Activated gamma-delta T cell treated with anti-CD3 and anti-CD28 coated beads, Interleukin-2, amount 50 U/mL, for 16 hours (primary cell): ENCODE measurements around the gene MASP1.
"Not testable (repeated sequence)": the region's sequence is repeated elsewhere in the genome, so short reads cannot be mapped to it uniquely, and the experiment has no call there.

ENCODE experiments used
- DNase-seq: peaks from one replicate; pipeline ENCODE4 v3.0.0-alpha.2; 2020; ENCODE audit warnings: low read depth

Gene MASP1

DNA sequence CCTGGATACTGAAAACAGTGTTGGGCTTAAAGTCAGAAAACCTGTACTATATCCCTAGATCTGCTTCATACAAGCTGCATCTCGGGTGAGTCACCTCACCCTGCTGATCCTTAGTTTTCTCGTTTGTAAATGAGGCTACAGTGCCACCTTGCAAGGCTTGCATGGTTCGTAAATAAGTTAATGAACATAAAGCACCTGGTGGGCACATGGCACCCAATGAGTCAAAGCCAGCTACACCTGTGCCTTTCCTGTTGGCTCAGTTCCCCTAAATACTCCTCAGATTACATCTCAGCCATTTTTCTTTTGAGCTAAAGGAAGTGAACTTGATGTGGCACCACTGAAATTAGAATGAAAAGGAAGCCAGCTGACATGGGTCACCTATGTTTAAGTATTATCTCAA, 67.7 kb downstream of the MASP1 start:
- no peak for DNase-seq

DNA sequence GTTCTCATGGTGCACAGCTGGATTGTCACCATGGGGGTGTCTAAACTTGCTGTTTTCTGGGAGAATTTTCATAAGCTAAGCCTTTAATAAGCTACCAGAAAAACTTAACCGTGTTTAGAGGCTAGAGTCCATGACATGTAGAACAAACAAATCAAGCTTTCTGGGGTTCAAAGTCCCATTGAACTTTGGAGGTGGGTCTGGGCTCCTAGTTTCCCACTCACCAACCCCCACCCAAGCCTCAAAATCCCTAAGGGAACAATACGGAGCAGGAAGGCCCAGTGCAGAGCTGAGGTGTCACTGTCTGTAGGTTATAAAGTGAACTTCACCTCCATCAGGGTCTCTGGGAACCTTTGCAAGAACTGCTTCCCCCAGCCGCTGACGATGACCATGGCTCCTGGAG, 68.7 kb downstream of the MASP1 start:
- no peak for DNase-seq

DNA sequence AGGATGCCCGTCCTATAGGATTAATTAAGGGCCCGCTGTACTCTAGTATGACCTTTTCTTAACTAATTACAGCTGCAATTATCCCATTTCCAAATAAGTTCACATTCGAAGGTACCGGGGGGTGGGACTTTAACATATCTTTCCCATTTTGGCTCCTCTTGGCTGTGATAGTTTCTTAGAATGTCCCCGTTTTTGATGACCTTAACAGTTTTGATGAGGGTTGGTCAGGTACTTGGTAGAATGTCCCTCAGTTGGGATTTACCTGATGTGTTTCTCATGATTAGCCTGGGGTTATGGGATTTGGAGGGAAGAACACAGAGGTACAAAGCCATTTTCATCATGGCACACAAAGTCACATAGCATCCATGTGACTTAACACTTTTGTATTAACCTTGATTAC, 76.1 kb downstream of the MASP1 start:
- no peak for DNase-seq

DNA sequence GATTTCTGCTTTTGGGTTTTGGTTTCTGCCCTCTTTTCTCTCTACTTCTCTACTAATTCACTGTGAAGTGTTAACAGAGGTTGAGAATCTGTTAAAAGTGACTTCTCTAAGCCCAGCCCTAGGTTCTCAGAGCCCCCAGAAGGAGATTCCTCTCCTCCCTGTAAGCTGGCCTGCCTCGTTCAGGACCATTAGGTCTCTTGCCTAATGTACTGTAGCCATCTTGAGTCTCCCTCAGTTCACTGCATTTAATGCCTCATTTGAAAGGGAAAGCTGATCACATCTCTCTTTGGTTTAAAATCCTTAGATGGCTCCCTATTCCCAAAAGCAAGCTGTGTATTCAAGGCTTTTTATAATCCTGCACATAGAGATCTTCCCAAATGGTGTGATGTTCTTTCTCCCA, 77.9 kb downstream of the MASP1 start:
- DNase-seq: no peak

DNA sequence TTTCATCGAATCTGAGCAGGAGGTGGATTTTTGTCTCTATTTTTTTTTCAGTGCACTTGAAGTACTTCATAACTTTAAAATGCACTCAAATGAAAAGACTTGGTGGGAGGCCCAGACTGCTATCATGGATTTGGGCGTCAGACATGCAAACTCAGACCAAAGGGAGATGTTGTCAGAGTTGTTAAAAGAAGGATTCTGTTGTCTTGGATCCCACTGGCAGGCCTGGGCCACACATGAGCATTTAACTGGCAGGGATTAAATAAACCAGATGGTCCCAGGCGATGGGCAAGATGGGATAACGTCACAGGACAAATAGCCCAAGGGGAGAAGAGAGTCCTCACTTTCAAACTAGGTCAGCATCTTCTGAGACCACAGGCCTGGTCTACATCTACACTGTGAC, 78.8 kb downstream of the MASP1 start:
- DNase-seq: no peak

DNA sequence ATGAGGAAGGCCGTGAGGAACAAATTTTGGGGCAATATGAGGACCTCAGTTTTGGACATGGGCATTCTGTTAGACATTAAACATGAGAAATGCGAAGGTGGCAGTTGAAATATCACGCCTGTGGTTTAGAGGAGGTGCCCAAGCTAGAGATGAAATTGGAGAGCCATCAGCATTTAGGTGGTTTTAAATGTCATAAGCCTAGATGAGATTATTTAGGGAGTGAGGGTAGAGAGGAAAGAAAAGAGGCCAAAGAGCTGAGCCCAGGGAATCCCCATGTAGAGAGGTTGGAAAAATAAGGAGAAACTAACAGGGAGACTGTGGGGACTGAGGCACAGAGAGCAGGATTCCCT, 79.4 kb downstream of the MASP1 start:
- DNase-seq: no peak

DNA sequence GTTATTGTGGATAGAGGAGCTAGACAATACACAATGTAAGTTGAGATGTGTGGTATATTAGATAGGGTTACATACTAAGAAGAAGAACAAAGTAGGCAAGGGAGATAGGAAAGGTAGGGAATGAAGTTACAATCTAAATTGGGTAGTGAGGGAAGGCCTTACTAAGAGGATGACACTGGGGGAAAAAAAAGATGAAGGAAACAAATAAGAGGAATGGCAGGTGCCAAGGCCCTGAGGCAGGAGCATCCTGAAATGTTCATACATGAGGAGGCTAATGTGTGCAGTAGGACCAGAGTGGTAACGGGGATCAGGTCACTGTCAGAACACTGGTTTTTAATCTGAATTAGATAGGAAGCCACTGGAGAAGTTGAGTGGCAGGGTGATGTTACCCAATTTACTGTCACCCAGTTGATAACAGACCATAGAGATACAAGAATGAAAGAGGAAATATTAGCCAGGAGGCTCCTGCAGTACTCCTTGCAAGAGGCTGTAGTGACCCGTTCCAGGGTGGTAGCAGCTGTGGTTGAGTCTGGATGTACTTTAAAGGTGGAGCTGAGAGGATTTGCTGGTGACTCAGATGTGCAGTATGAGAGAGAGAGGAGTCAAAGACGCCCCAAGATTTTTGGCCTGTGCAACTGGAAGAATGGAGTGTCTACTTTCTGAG, 79.9 kb downstream of the MASP1 start:
- no peak for DNase-seq

DNA sequence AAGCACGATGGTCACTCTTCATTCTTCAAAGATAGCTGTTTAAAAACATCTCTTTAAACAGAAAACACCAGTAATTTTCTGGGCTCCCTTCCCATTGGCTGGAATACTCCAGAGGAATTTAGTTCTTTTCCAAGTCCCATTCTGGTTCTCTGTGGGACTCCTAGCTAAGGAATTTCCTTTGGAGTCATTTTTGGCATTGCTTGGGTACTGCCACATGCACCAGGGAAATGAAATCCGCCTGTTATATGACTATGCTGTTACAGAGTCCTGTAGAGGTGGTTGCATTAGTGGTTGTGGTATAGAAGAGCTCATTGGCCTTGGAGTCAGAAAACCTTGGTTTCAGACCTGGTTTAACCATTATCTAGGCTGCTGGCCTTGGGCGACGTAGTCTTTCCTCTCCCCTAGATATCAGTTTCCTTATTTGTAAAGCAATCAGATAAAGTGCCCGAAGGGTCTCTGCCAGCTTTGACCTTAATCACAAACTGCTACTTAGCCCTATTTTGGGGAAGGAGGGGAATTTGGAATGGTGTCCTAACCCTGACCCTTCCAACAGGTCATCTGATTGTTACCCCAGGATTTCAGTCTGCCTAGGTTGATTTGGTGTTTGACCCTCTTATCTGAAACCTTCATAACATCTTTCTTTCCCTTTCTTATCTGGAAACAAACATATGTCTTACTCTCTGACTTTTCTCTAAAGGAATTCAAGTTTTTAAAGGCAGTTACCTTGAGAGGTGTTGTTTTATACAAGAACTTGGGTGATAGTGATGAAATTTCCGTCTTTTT, 80.8 kb downstream of the MASP1 start:
- no peak for DNase-seq

DNA sequence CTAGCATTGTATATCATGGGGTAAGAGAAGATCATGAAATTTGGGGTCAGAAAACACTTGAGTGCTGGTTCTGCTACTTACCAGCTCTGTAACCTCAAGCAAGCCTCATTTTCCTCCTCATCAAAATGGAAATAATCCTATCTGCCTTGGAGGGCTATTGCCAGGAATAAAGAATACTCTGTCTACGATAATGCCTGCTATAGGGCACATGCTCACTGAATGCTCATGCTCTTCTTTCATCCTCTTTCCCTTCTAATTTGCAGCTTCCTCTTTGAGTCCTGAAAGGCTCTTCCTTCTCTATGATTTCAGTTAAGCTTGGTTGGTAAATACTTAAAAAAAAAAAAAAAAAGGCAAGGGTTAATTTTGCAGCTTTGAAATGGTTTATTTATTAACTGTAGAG, 81.4 kb downstream of the MASP1 start:
- no peak for DNase-seq

DNA sequence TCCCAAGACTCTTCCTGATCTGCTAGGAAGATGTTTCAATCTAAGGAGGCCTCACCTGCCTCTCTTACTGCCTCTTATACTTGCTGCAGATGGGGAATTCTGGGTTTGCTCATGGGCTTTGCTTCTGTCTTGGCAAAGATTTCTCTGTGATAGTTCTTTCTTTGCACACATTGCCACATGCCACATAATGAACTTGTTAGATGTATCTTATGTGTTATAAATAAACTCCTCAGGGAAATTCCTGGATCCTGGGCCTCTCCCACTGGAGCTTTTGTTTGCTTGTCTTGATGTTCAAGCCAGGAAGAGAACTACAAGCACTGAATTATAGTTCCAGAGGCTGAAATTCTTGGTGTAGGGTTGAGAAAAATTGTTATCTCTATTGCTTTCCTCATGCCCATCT, 82.0 kb downstream of the MASP1 start:
- DNase-seq: no peak

DNA sequence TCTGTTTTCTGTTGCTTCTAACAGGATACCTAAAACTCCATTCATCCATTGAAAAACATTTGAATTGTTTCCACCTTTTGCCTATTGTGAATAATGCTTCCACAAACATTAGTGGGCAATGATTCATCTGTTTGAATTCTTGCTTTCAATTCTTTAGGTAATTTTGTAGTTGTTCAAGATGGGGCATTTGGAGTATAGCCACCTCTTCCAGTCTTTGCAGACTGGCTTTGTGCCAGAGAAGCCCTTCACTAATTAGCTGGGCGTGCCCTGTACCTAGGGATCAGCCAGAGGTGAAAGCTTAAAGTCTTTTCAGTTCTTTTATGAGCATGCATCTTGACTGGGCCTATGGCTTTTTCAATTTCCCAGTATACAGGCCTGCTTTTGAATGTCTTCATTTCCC, 83.4 kb downstream of the MASP1 start:
- no peak for DNase-seq

DNA sequence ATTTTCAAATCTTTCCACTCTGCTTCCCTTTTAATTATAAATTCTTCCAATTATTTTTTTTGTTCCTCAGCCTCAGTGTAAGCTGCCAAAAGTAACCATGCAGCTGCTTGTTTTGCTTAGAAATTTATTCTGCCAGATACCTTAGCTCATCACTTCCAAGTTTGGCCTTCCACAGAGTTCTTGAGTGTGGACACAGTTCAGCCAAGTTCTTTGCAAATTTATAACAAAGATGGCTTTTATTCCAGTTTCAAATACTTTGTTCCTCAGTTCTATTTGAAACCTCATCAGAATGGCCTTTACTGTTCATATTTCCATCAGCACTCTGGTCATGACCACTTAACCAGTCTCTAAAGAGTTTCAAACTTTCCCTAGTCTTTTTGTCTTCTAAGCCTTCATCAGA, 83.9 kb downstream of the MASP1 start:
- no peak for DNase-seq

DNA sequence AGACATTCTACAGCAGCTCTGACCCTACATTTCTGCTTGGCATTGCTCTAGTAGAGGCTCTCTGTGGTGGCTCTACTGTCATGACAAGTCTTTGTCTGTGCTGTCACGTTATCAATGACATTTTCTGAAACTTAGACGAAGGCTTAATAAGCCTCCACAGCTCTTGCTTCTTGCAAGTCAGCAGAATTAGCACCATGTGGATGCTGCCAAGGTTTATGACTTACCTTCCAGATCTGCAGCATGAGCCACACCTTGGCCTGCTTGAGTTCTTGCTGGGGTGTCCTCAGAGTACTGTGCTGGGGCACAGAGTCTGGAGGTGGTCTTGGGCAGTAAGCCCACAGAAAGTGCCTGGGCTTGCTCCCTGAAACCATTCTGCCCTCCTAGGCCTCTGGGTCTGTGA, 84.5 kb downstream of the MASP1 start:
- no peak for DNase-seq

DNA sequence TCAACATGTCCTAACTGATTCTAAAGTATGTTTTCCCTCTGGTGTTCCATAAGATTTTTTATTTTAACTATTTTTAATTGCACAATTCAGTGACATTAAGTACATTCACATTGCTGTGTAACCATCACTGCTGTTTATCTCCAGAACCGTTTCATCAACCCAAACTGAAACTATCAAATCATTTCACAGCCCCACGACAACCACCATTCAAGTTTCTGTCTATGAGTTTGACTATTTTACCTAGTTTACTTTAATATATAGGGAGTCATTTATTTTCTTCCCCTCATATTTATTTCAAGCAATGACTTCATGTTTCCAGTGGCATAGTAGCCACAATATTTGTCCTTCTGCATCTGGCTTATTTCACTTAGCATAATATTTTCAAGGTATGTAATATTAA, 85.9 kb downstream of the MASP1 start:
- DNase-seq: no peak

DNA sequence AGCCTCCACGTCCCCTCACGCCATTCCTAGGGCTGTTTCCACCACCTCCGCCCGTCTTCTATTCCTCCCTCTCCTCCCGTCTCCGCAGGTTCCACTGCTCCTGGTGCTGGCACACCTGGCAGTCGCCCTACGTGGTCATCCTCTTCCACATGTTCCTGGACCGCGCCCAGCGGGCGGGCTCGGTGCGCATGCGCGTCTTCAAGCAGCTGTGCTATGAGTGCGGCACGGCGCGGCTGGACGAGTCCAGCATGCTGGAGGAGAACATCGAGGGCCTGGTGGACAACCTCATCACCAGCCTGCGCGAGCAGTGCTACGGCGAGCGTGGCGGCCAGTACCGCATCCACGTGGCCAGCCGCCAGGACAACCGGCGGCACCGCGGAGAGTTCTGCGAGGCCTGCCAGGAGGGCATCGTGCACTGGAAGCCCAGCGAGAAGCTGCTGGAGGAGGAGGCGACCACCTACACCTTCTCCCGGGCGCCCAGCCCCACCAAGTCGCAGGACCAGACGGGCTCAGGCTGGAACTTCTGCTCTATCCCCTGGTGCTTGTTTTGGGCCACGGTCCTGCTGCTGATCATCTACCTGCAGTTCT, 92.0 kb downstream of the MASP1 start:
- not testable (repeated sequence) for DNase-seq

DNA sequence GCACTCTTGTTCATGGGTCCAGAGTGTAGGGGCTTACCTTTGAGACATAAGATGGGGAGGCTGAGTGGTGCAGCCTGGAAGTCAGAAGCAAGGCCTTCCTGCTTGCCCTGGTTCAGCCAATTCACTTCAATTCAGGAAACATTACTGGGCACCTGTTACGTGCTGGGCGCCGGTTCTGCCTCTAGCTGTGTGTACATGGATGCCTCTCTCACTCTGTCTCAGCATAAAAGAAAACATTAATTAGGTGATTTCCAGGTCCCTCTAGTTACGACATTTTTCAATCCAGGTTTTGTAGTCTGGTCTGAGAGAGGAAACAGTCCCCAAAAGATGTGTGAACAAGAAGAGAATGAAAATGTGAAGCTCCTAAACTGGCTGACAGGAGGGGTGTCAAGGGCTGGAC, 93.0 kb downstream of the MASP1 start:
- no peak for DNase-seq

DNA sequence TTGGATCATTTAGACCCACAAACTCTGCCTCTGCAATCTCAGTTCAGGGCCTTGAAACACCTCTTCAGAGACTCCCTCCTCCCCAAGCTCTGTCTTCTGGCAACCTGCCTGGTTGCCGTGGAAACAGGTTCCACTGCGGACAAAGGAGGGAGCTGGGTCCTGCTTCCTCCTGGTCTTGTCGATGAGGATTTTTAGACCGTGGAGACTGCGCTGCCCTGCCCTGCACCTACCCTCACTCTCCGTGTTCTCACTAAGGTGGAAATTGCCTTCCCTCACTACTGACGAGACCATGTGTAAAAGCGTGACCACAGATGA, 94.2 kb downstream of the MASP1 start, which contains the start of gene RTP1:
TSS of gene RTP1 (plus strand) at position 152 of the 315 bp plus-strand sequence. CDS start at position 182, 30 bp downstream.
- DNase-seq: no peak

DNA sequence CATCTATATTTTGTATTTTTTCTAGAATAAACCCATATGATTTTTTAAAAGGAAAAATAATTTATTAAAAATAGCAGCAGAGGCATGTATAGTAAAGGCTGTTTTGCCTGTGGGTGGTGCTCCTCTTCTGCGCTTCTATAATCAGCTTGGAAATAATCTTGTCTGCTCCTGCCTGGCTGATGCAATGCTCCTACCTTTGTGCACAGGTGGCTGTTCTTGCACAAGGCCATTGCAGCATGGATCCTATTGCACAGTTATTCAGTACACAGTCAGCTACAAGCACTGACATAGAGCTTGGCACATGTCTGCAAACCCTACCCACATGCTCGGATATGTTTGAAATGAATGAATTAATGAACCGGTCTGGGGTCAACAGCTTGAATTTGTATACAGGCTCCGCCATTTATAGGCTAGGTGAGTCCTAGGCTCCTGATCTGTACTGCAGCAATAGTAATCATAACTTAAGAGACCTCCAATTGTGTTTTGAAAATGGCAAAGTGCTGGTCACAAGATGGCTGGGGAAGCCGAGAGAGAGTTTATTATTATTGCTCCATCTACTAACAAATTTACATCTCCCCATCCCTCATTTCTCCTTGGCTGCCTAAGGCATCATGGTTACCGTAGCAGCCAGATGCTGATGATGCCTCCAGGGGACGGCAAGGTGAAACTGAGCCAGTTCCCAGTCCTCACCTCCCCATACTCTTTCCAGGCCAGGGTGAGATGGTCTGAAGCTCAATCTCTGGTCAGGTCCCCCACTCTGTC, 94.8 kb downstream of the MASP1 start:
- no peak for DNase-seq

DNA sequence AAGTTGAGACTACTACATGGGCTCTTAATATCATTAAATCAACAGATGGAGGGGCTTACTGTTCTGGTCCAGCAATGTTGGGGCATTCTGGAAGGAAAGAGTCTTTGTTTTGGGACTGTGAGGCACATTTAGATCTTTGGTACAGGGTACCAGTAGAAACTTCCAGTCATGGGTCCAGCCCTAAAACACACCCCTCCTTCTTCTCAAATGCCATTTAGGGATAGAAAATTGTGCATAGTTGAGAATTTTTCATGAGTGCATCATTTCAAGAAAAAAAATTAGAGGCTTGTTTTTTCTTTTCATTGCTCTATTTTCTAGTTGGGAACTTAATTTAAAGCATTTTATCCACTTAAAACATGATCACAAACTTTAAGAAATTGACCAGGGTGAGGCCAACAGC, 98.4 kb downstream of the MASP1 start:
- DNase-seq: no peak

DNA sequence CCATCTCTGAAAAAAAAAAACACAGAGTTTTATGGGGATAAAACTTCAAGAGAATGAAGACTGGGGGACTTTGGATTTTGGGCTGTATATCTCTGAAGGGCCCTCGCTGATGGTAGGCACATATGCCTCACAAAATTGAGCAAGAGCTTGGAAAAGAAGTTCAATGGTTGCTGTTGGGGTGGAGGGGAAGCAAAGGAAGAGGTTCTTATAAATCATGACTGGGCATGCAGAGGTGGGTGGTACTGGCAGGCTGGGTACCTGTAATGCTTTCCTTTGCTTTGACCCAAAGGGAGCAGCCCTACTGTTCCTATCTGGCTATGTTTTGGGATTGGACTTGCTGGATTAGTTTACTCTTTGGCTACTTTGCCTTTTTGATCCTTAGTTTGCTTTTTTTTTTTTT, 100.3 kb downstream of the MASP1 start:
- no peak for DNase-seq

DNA sequence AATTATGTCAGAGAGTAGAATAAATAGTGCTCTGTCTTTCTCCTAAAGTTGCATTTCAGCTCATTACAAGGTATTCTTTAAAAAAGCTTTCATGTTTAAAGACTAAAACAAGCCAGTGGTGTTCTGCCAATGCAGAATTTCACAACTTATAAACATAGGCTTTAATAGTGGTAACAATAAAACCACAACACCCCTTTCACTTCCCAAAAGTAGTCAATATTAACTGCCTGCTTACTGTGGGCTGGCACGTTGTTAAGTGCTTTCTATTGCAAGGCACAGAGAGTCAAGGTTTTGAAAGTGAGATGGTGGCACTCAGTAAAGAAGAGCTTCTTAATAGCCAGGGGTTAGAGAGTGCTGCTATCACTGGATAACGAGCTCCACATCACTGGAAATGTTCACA, 102.6 kb downstream of the MASP1 start:
- DNase-seq: no peak

DNA sequence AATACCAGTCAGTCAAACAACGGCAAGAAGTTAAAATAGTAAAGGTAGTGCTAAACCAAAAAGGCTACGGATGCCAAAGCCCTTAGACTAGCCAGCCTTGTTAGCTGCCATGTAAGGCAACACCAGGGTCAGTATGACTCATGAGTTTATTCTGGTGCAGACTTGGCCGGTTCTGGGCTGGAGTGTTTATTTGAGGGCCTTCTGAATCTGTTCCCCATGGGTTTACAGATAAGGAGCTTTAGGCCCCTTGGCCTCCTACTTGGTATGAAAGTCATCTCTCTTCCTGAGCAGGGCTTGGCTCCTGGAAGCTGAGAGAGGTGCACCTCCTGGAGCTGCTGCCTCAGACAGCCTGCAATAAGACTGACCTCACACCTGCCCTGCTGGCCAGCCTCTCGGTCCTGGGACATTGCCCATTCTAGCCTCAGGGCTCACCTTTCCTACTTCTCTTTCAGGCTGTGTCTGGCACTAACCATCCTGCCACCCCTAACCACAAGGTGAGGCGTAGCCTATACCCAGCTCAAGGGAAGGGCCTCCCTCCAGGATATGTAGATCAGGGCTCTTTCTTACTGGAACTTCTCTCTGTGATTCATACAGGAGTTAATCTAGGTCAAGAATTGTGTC, 104.6 kb downstream of the MASP1 start:
- no peak for DNase-seq

DNA sequence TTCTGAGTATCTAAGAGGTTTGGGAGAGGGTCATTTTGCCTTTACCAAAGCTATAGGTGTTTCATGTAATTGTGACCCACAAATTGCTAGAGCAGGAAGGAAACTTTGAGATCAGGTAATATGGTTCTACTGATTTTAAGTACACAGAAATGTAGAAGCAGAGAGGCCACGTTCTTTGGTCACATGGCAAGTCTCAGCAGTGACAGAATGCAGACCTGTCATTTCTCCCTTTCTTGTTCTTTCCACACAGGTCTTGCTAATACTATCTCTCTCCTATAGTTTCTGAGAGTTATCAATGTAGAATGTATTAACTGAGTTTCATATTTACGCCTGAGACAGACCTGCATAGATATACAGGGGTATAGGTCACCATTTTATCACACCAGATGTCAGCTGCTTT, 105.2 kb downstream of the MASP1 start:
- DNase-seq: no peak
